Measurements from ENCODE around the gene SYS1. TPM values are rescaled to one million over a fixed set of nuclear protein-coding genes. Genes with fewer than 3 reads are reported as not detected.

The SYS1 gene
- total RNA-seq, 6 experiments from 2014 or later, result 16.6 to 26.2 (median 20.8) TPM

- Histone ChIP-seq H3K27ac (peak overlapping the region; percentile 91 to 99 (median 97)), H3K36me3 (peaks cover 0 to 9% (median 0%) of the 10 kb centered on the region in 4 donors), H3K4me3 (peak overlapping the region; percentile 8 to 90 (median 84)), H3K9me3 (no peaks in the 10 kb centered on the region), H3K4me1 (peaks cover 0 to 51% (median 17%) of the 10 kb centered on the region in 4 donors), H3K27me3 (no peaks in the 10 kb centered on the region)
- DNase-seq (peak in 1 of 3 donors; percentile 77), ATAC-seq (peak; percentile 14 to 43 (median 33))
- intact Hi-C loops (cut with DNase I), result no loop called here
- TF ChIP-seq CTCF (IDR thresholded peaks at IDR 0.05) (no peak), POLR2A (IDR thresholded peaks at IDR 0.05) (no peak)
- 0% methylated on average over 1 of the region's 6 CpGs for WGBS (ENCODE audit: insufficient coverage, low coverage, low lambda C conversion rate, missing lambda C conversion rate)
These were observed 19.3 kb upstream of the SYS1 start for GRCh38 chr20:45343532-45344167.

GRCh38 chr20:45344168-45344860, 18.6 kb upstream of the SYS1 start:
- intact Hi-C loops (cut with DNase I), result no loop called here
- H3K9me3 ChIP-seq, result no peaks in the 10 kb centered on the region
- H3K27me3 ChIP-seq, result no peaks in the 10 kb centered on the region
- H3K4me1 ChIP-seq, result peaks cover 0 to 44% (median 14%) of the 10 kb centered on the region in 4 donors
- peaks cover 0 to 9% (median 0%) of the 10 kb centered on the region in 4 donors for H3K36me3 ChIP-seq
- peak overlapping the region; percentile 78 to 90 (median 84) for H3K4me3 ChIP-seq
- no peak for TF ChIP-seq CTCF (IDR thresholded peaks at IDR 0.05)
- TF ChIP-seq POLR2A (IDR thresholded peaks at IDR 0.05), result peak; percentile 94
- DNase-seq (peak in 1 of 3 donors; percentile 67), ATAC-seq (peak; percentile 0 to 41 (median 14))
- H3K27ac ChIP-seq, result peak overlapping the region; percentile 91 to 99 (median 97)
- WGBS (ENCODE audit: insufficient coverage, low coverage, low lambda C conversion rate, missing lambda C conversion rate), result 4% methylated on average over 5 of the region's 9 CpGs

GRCh38 chr20:45345104-45345936, 17.6 kb upstream of the SYS1 start:
- DNase-seq, result peak in 1 of 3 donors; percentile 49
- Histone ChIP-seq H3K4me1 (peaks cover 0 to 34% (median 9%) of the 10 kb centered on the region in 4 donors), H3K27ac (peak overlapping the region; percentile 91 to 99 (median 97)), H3K4me3 (peak overlapping the region; percentile 78 to 90 (median 84)), H3K36me3 (peaks cover 0 to 6% (median 0%) of the 10 kb centered on the region in 4 donors), H3K27me3 (no peaks in the 10 kb centered on the region), H3K9me3 (no peaks in the 10 kb centered on the region)
- TF ChIP-seq CTCF (IDR thresholded peaks at IDR 0.05) (no peak), POLR2A (IDR thresholded peaks at IDR 0.05) (peak; percentile 76)
- intact Hi-C loops (cut with DNase I), result no loop called here
- WGBS (ENCODE audit: insufficient coverage, low coverage, low lambda C conversion rate, missing lambda C conversion rate), result 16% methylated on average over 5 of the region's 9 CpGs
- ATAC-seq, result peak in 3 of 4 donors; percentile 2 to 3 (median 3)

- H3K9me3 ChIP-seq, result no peaks in the 10 kb centered on the region
- intact Hi-C loops (cut with DNase I), result no loop called here
- peak overlapping the region; percentile 91 to 99 (median 97) for H3K27ac ChIP-seq
- H3K4me1 ChIP-seq, result peaks cover 0 to 25% (median 3%) of the 10 kb centered on the region in 4 donors
- no peaks in the 10 kb centered on the region for H3K27me3 ChIP-seq
- no peak for ATAC-seq
- 16% methylated on average over 3 of the region's 3 CpGs for WGBS (ENCODE audit: insufficient coverage, low coverage, low lambda C conversion rate, missing lambda C conversion rate)
- TF ChIP-seq POLR2A (IDR thresholded peaks at IDR 0.05) (no peak), CTCF (IDR thresholded peaks at IDR 0.05) (no peak)
- DNase-seq, result no peak
- no peaks in the 10 kb centered on the region for H3K36me3 ChIP-seq
- peak overlapping the region; percentile 78 to 90 (median 84) for H3K4me3 ChIP-seq
These were observed 16.7 kb upstream of the SYS1 start for GRCh38 chr20:45346291-45346718.

All from right lobe of liver (tissue), 6 donors.